Choroid plexus epithelial cell (primary cell): ENCODE measurements around the gene HSFX4.
"Not testable (repeated sequence)": the region's sequence is repeated elsewhere in the genome, so short reads cannot be mapped to it uniquely, and the experiment has no call there.

Source experiments
- DNase-seq: peaks from one replicate; pipeline ENCODE4 v3.0.0-alpha.2; 2010; ENCODE audit warnings: low read depth
- H3K4me3 ChIP-seq: 2 replicates; pipeline ENCODE4 v1.5.1; 2011; ENCODE audit warnings: low read depth, mild to moderate bottlenecking, control low read depth, low read length, moderate library complexity
- CTCF ChIP-seq: conservative IDR thresholded peaks from 2 replicates; pipeline ENCODE4 v1.5.1; 2011; ENCODE audit warnings: low read depth, mild to moderate bottlenecking, control low read depth, inconsistent platforms, low read length, moderate library complexity

The HSFX4 gene

DNA sequence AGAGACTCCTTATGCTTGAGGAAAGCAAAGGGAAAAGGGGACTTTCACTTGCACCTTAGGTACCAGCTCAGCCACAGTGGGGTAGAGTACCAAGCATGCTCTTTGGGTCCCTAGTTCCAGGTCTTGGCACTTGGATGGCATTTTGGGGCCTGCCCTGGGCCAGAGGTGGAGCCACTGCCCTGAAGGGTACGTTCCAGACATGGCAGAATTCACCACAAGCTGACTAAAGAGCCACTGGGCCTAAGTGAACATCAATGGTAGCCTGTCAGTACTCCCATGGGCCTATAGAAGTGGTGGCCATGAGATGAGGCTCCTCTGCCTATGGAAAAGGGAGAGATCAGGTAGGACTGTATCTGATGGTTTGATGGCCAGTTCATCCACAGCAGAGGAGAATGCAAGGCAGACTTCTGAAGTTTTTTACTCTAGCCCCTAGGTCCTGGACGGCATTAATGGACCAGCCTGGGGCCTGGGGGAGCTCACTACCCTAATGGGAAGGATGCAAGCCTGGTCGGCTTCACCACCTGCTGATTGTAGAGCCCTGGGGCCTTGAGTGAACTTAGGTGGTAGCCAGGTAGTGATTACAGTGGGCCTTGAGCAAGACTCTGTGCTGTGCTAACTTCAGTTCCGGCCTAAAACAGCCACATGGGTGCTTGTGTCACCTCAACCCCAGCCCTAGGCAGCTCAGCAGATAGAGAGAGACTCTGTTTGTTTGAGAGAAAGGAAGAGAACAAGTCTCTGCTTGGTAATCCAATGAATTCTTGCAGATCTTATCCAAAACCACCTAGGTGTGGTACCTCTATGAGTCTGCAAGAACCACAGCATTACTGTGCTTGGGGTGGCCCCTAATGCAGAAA is 19.8 kb upstream of the HSFX4 start:
- H3K4me3 ChIP-seq, result no peak overlapping the region
- no peak for TF ChIP-seq CTCF
- no peak for DNase-seq

DNA sequence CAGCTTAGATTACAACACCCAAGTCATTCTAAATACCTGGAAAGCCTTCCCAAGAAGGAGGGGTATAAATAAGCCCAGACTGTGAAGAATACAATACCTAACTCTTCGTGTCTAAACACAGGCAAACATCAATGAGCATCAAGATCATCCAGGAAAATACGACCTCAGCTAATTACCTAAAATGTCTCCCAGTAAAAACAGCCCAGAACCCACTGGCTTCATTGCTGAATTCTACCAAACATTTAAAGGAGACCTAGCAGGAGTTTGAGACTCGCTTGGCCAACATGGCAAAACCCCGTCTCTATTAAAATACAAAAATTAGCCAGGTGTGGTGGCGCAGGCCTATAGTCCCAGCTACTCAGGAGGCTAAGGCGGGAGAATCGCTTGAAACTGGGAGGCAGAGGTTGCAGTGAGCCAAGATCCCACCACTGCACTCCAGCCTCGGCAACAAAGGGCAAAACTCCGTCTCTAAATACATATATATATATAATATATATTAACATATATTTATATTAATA is 19.1 kb upstream of the HSFX4 start:
- no peak for DNase-seq
- no peak overlapping the region for H3K4me3 ChIP-seq
- TF ChIP-seq CTCF, result no peak

GRCh38 chrX:149916745-149917392 is 12.5 kb upstream of the HSFX4 start:
- no peak for TF ChIP-seq CTCF
- DNase-seq, result peak; percentile 0
- no peak overlapping the region for H3K4me3 ChIP-seq

GRCh38 chrX:149923836-149924235 is 5.5 kb upstream of the HSFX4 start:
- not testable (repeated sequence) for DNase-seq

DNA sequence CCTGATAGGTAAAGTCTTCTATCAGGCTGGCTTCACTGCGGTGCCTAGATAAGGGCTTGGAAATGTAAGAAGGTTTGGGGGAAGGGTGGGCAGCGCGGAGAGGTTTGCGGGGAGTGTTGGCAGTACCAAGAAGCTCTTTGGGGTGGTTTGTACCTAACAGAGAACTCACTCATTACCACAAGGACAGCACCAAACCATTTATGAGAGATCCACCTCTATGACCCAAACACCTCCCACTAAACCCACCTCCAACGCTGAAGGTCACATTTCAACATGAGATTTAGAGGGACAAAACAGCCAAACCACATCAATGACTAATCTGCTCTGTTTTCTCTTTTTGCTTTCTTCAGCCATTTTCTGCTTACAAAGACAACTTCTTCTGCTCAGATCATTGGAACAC is 4.9 kb upstream of the HSFX4 start:
- H3K4me3 ChIP-seq, DNase-seq: not testable (repeated sequence)

More at GRCh38 chrX:149923836-149924235, 5.5 kb upstream of the HSFX4 start:
- H3K4me3 ChIP-seq, result not testable (repeated sequence)

- DNase-seq, H3K4me3 ChIP-seq: not testable (repeated sequence)
These were observed 2.0 kb upstream of the HSFX4 start for GRCh38 chrX:149927245-149927963.

DNA sequence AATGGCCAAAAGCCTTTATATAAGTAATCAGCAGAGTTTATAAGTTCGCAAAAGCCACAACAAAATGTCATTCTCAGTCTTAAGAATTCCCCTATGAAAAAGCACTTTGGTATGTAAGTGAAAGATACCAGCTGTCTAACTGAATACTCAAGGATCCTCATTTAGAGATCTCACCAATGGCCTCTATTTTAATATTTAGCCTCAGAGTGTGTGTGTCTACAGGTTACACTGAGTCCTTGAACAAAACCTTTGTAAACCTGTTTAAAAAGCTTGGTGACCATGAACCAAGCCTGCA is 1.5 kb upstream of the HSFX4 start:
- not testable (repeated sequence) for H3K4me3 ChIP-seq, DNase-seq

DNA sequence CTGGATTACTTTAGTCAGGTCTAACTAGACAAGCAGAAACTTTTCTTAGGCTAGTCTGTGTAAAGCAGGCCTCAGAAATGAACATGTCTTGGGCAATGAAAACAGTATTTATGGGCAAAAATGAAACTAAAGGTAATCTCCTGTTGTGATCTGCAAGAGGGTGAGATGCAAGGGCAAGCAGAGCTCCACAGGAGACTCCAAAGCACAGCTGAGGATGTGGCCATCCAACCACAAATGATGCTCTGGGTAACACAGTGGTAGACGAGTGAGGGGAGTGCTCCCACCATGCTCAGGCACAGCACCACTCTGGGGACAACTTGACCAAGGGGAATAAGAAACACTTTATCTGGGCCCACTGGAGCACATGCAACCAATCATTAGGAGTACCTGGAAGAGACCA is 738 bp upstream of the HSFX4 start:
- DNase-seq, result not testable (repeated sequence)

GRCh38 chrX:149931355-149931754 is 2.0 kb downstream of the HSFX4 start:
- DNase-seq, H3K4me3 ChIP-seq: not testable (repeated sequence)

More for the DNA sequence above, 738 bp upstream of the HSFX4 start:
- H3K4me3 ChIP-seq, result not testable (repeated sequence)

GRCh38 chrX:149932150-149932549 is 2.8 kb downstream of the HSFX4 start:
- not testable (repeated sequence) for DNase-seq, H3K4me3 ChIP-seq

- not testable (repeated sequence) for H3K4me3 ChIP-seq, DNase-seq
These were observed 3.6 kb downstream of the HSFX4 start for GRCh38 chrX:149932970-149933369.

DNA sequence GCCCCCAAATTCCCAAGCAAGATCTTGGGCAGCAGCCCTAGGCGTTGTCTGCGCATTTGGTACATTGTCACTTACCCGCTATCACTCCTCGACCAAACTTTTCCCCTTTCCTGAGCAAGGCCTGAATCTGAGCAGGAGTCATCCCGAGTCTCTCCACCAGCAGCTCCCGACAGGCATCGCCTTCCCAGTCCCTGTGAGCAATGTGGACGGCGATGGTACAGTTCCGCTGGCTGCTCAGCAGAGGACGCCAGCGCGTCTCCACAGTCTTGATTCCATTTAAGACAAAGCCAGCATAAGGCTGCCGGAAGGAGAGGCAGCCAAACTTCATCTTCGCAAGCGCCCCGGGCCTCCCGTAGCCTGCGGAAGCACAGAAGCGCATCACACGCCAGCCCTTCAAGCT is 4.2 kb downstream of the HSFX4 start:
- not testable (repeated sequence) for DNase-seq, H3K4me3 ChIP-seq

- DNase-seq, result not testable (repeated sequence)
- peak overlapping the region; percentile 79 for H3K4me3 ChIP-seq
These were observed 8.0 kb downstream of the HSFX4 start for GRCh38 chrX:149937328-149937727.
